Spleen (tissue), 11 donors: ENCODE measurements around the gene LRRC45. TPM values are rescaled to one million over a fixed set of nuclear protein-coding genes. Genes with fewer than 3 reads are reported as not detected.

Source experiments
- DNase-seq: peaks from one replicate; pipeline ENCODE4 v3.0.0-alpha.2; 2020
- H3K27ac ChIP-seq, 8 donors: fragments of 200-600 bp; sonication (generic) in 7 of 8; 1 replicate in 4 of 8; 2 replicates in 4 of 8; pipeline versions ENCODE4 v1.5.0 to v1.8.0; 2016 to 2021; ENCODE audit warnings: inconsistent platforms in 4 of 8, mild to moderate bottlenecking in 4 of 8, moderate library complexity in 1 of 8
- H3K27me3 ChIP-seq, 7 donors: fragments of 200-600 bp; sonication (generic) in 6 of 7; replicated peaks in 1 of 7; 1 replicate in 4 of 7; 2 replicates in 3 of 7; pipeline versions ENCODE4 v1.5.0 to v1.8.0; 2016 to 2021; ENCODE audit warnings: inconsistent platforms in 3 of 7, mild to moderate bottlenecking in 1 of 7
- H3K36me3 ChIP-seq, 6 donors: fragments of 200-600 bp; sonication (generic) in 5 of 6; 1 replicate in 4 of 6; 2 replicates in 2 of 6; pipeline versions ENCODE4 v1.5.0 to v1.8.0; 2016 to 2021; ENCODE audit warnings: inconsistent platforms in 2 of 6
- H3K4me1 ChIP-seq, 6 donors: fragments of 200-600 bp; sonication (generic) in 5 of 6; 1 replicate in 3 of 6; 2 replicates in 3 of 6; pipeline versions ENCODE4 v1.5.0 to v1.8.0; 2016 to 2021; ENCODE audit warnings: inconsistent platforms in 3 of 6
- H3K4me3 ChIP-seq, 8 donors: fragments of 200-600 bp; sonication (generic) in 7 of 8; 1 replicate in 4 of 8; 2 replicates in 4 of 8; pipeline versions ENCODE4 v1.5.0 to v1.8.0; 2016 to 2021; ENCODE audit warnings: inconsistent platforms in 4 of 8, mild to moderate bottlenecking in 4 of 8, moderate library complexity in 2 of 8
- H3K9me3 ChIP-seq, 8 donors: fragments of 200-600 bp; sonication (generic) in 7 of 8; 1 replicate in 4 of 8; 2 replicates in 4 of 8; pipeline versions ENCODE4 v1.5.0 to v1.8.0; 2016 to 2021; ENCODE audit warnings: inconsistent platforms in 4 of 8
- POLR2A ChIP-seq, 3 donors: fragments of 450-650 bp; IDR thresholded peaks; one replicate each; pipeline ENCODE4 v1.5.1; 2017; ENCODE audit warnings: antibody characterized with exemption in 3 of 3, mild to moderate bottlenecking in 1 of 3
- POLR2AphosphoS5 ChIP-seq, 3 donors: sonication (generic); formaldehyde crosslinking; IDR thresholded peaks; one replicate each; pipeline ENCODE4 v1.5.1; 2017; ENCODE audit warnings: antibody characterized with exemption in 3 of 3
- WGBS, 5 donors: extraction: QIAGEN DNeasy Blood & Tissue Kit in 3 of 5; methylation state at CpG; one replicate each; pipeline versions ENCODE4 v1.1.5 to v1.1.7; 2013 to 2018; 5-methylcytosine and 5-hydroxymethylcytosine counted together
- intact Hi-C: fragments of 100-400 bp; cut with DNase I; formaldehyde crosslinking; loops from one replicate; pipeline ENCODE4 v1.15.0; 2023; ENCODE audit warnings: low total_unique reads
- polyA plus RNA-seq, 3 donors: library from polyadenylated mRNA; stranded (reverse); fragments of 200-250 nt; gene quantifications; one replicate each; pipeline ENCODE4 v1.2.1, GENCODE V29; 2013
- total RNA-seq, 7 donors: library from RNA; depleted of rRNA in 3 of 7; stranded (reverse); fragments of >200 nt in 3 of 7; fragmentation: NEBNext Ultra II Directional in 4 of 7; extraction: Animal tissue kit (Norgen Biotek cat#: 25700) in 4 of 7; gene quantifications; one replicate each; pipeline versions ENCODE4 v1.1.0 to v1.2.1, GENCODE V29; 2016 to 2021
- TF ChIP-seq, protein P1 (sequence below), 11 experiments: fragments of 200-600 bp in 7 of 11; fragments of 450-650 bp in 4 of 11; sonication (generic) in 4 of 11; IDR thresholded peaks in 8 of 11; conservative IDR thresholded peaks in 3 of 11; 1 replicate in 7 of 11; 2 replicates in 4 of 11; pipeline versions ENCODE4 v1.4.0 to v1.8.0; 2016 to 2021; ENCODE audit warnings: antibody characterized with exemption in 11 of 11, inconsistent platforms in 4 of 11, mild to moderate bottlenecking in 1 of 11
- donor health status: healthy with polysubstance abuse.
- donor health status: DM: no; HTN: no; CAD: no; lungs with moderate emphysema.
- donor health status: DM: no; HTN: no; CAD: no.
- donor health status: Bipolar disorder and iron deficiency.
- donor health status: healthy.
- donor health status: DM: no; HTN: no; CAD: no.
- donor health status: DM: yes; HTN: yes; CAD: no.

LRRC45 gene
- total and polyA plus RNA-seq, 10 donors: 7.5 to 23.4 (median 11.7) TPM

DNA sequence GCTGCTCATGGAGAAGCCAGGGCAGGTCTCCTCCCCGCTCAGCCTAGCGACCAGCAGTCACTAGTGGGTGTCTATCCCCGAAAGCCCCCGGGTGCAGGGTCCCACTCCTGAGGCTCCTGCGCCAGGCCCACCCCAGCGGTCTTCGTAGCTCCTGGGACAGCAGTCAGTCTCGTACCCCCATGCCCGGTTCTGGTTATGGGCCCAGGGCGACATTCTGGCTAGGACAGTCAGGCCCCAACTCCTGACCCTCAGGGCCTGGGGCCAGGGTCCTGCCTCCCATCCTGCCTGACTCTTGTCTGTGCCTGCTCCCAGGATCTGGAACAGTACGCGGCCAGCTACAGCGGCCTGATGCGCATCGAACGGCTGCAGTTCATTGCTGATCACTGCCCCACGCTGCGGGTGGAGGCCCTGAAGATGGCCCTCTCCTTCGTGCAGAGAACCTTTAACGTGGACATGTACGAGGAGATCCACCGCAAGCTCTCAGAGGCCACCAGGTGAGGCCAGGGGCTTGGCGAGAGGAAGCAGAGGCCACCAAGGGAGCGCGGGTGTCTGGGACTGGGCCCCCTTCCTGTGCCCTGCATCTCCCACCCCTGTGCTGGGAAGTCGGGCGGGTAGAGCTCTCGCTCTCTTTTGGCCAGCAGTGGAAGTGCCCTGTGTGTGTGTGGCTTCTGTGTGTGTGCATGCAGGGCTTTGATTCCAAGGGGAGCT is 30.6 kb downstream of the LRRC45 start:
- Histone ChIP-seq H3K36me3 (peaks cover 0 to 70% (median 53%) of the 10 kb centered on the region in 6 donors), H3K27ac (no peak overlapping the region), H3K27me3 (no peaks in the 10 kb centered on the region), H3K4me3 (peak overlapping the region in 2 of 8 donors; percentile 77 to 94), H3K4me1 (peaks cover 20 to 90% (median 45%) of the 10 kb centered on the region in 6 donors), H3K9me3 (no peaks in the 10 kb centered on the region)
- no peak for TF ChIP-seq POLR2A (IDR thresholded peaks at IDR 0.05)
- no peak for TF ChIP-seq POLR2AphosphoS5 (IDR thresholded peaks at IDR 0.05)
- TF ChIP-seq, protein P1, sequence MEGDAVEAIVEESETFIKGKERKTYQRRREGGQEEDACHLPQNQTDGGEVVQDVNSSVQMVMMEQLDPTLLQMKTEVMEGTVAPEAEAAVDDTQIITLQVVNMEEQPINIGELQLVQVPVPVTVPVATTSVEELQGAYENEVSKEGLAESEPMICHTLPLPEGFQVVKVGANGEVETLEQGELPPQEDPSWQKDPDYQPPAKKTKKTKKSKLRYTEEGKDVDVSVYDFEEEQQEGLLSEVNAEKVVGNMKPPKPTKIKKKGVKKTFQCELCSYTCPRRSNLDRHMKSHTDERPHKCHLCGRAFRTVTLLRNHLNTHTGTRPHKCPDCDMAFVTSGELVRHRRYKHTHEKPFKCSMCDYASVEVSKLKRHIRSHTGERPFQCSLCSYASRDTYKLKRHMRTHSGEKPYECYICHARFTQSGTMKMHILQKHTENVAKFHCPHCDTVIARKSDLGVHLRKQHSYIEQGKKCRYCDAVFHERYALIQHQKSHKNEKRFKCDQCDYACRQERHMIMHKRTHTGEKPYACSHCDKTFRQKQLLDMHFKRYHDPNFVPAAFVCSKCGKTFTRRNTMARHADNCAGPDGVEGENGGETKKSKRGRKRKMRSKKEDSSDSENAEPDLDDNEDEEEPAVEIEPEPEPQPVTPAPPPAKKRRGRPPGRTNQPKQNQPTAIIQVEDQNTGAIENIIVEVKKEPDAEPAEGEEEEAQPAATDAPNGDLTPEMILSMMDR (IDR thresholded peaks at IDR 0.05 in 8 of 11, conservative IDR thresholded peaks at IDR 0.05 in 3 of 11): no peak
- 93 to 97% (median 95%) methylated on average over 19 to 28 of the region's 28 CpGs for WGBS, 5 donors
- intact Hi-C loops: no loop called here
- DNase-seq: peak; percentile 69

DNA sequence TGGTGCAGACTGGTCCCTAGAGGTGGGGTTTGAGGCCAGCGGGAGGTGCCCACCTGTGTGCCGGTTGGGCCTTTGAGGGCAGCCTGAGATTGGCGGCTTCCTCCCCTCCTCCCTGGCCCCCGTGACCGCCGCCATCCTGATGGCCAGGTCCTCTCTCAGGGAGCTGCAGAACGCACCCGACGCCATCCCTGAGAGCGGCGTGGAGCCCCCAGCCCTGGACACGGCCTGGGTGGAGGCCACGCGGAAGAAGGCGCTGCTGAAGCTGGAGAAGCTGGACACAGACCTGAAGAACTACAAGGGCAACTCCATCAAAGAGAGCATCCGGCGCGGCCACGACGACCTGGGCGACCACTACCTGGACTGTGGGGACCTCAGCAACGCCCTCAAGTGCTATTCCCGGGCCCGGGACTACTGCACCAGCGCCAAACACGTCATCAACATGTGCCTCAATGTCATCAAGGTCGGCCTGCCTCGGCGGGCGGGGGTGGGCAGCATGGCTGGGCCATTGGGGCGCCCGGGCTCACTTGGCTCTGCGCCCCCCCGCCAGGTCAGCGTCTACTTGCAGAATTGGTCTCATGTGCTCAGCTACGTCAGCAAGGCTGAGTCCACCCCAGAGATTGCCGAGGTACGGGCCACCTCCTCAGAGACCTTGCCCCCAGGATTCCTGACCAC is 31.4 kb downstream of the LRRC45 start:
- WGBS, 5 donors: 87 to 97% (median 92%) methylated on average over 17 to 38 of the region's 38 CpGs

DNA sequence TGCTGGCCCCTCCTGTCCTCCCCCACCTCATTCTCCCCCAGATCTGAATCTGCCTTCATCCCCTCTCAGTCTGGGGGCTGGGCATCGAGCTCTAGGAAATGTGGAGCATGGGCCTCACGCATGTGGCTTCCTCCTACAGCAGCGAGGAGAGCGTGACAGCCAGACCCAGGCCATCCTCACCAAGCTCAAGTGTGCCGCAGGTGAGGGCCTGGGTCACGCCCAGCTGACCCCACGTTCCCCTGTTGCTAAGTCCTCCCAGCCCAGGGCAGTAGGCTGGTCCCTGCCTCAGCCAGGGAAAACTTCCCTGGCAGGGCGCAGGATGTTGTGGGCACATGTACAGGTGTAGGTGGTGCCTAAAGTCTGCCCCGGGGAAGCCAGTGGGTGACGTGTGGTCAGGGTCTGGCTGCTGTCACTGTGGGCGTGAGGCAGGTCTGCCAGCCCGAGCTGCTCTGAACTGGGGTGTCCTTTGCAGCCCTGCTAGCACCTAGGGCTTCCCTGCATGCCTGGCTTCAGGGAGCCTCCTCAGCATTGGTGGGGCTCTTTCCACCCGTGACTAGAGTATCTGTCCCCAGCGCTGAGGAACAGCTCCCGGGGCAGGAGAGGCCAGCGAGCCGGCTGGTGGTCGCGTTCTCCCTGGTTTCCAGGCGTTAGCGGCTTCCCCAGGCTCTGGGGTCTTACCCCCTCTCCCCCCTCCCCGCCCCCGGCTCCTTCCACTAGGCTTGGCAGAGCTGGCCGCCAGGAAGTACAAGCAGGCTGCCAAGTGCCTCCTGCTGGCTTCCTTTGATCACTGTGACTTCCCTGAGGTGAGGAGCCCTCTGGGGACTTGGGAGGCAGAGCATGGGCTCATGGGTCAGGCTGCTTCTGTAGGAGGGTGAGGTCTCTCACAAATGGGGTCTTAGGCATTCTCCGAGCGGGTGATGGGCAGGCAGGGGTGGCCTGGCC is 32.2 kb downstream of the LRRC45 start:
- peaks cover 19 to 88% (median 41%) of the 10 kb centered on the region in 6 donors for H3K4me1 ChIP-seq
- 77 to 85% (median 83%) methylated on average over 7 to 26 of the region's 26 CpGs for WGBS, 5 donors
- DNase-seq: peak; percentile 78
- no peaks in the 10 kb centered on the region for H3K27me3 ChIP-seq
- TF ChIP-seq POLR2A (IDR thresholded peaks at IDR 0.05): no peak
- TF ChIP-seq, protein P1 (IDR thresholded peaks at IDR 0.05 in 8 of 11, conservative IDR thresholded peaks at IDR 0.05 in 3 of 11): no peak
- TF ChIP-seq POLR2AphosphoS5 (IDR thresholded peaks at IDR 0.05): peak in 1 of 3 donors; percentile 48
- H3K9me3 ChIP-seq: no peaks in the 10 kb centered on the region
- H3K27ac ChIP-seq: no peak overlapping the region
- intact Hi-C loops: no loop called here
- H3K4me3 ChIP-seq: no peak overlapping the region
- peaks cover 0 to 72% (median 67%) of the 10 kb centered on the region in 6 donors for H3K36me3 ChIP-seq

More for the DNA sequence above, 31.4 kb downstream of the LRRC45 start:
- no peaks in the 10 kb centered on the region for H3K27me3 ChIP-seq
- no peak overlapping the region for H3K4me3 ChIP-seq
- DNase-seq: peak; percentile 70
- intact Hi-C loops: no loop called here
- no peaks in the 10 kb centered on the region for H3K9me3 ChIP-seq
- TF ChIP-seq POLR2AphosphoS5 (IDR thresholded peaks at IDR 0.05): peak in 1 of 3 donors; percentile 7
- TF ChIP-seq POLR2A (IDR thresholded peaks at IDR 0.05): no peak
- TF ChIP-seq, protein P1 (IDR thresholded peaks at IDR 0.05 in 8 of 11, conservative IDR thresholded peaks at IDR 0.05 in 3 of 11): no peak
- H3K36me3 ChIP-seq: peaks cover 0 to 70% (median 59%) of the 10 kb centered on the region in 6 donors
- H3K4me1 ChIP-seq: peaks cover 20 to 91% (median 46%) of the 10 kb centered on the region in 6 donors
- no peak overlapping the region for H3K27ac ChIP-seq
